Stimulated activated CD8-positive, alpha-beta memory T cell treated with anti-CD3 and anti-CD28 coated beads, Interleukin-4, amount 100 ng/mL, for 24 hours (primary cell): ENCODE data around the gene GSTO2.

Experiments
- DNase-seq: peaks from one replicate; pipeline ENCODE4 v3.0.0-alpha.2; 2020; ENCODE audit warnings: low read depth

The GSTO2 gene

GRCh38 chr10:104308439-104308903 lies 39.5 kb downstream of the GSTO2 start:
- no peak for DNase-seq

DNA sequence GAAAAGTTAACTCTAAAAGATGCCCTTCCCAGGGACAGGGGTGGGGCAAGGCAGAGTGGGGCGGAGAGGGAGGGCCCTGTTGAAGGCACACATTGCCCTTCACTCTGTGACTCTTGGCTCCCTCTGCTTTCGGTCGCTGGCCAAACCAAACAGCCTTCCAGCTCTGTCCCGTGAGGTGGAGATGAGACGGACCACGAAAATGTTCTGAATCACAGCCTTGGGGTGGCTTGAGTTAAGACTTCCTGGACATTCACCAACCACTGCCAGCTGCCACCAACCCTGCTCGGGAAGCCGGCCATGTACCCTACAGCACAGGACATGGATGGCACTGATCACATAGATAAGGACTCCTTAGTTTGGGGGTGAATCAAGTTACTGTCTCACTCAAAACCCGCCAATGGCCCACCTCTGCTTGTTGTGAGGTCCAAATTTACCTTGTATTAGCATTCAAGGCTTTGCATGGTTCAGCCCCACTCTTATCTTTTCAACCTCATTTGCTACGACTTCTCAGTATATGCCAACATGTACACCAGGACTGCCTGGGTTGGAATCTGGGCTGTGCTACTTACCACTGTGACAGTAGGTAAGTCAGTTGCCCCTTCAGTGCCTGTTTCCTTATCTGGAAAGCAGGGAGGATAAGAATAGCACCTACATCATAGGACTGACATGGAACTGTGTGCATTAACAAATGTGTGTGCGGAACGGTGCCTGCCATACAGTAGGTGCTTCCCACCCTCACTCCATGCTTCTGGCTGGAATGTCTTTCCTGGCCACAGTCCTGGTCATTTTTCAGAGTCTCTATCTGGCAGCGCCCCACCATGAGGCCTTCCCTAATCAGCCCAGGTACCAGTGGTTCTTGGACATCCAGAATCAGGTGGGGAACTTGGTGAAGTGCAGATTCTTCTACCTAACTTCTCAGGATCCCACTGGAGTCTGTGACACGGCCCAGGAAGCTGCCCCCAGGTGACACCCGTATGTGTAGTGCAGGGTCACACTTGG lies 41.3 kb downstream of the GSTO2 start:
- DNase-seq: no peak

DNA sequence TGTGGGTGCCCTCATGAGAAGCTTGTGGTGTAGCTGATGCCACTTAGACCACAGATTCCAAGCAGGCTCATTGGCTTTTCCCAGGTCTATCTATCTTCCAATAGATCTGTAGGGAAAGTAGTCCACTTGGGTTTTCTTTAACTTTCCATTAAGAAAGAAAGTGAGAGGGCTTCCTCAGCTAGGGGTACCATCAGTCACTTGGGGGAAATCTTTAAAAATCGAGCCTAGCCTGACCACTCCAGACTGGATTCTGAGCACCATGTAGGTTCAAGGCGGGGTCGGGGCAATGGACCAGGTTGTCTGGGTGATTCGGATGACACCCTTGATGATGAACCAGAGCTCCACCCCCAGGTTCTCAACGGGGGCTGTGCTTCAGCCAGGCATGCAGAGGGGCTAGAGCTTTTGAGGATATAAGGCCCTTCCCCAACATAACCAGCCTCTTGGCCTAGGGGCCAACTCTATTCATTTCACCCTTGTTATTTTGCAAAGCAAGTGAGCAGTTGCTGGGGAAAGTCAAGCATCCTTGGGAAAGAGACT lies 42.3 kb downstream of the GSTO2 start:
- no peak for DNase-seq

- DNase-seq: no peak
Observed at GRCh38 chr10:104314591-104315485, 45.9 kb downstream of the GSTO2 start.

DNA sequence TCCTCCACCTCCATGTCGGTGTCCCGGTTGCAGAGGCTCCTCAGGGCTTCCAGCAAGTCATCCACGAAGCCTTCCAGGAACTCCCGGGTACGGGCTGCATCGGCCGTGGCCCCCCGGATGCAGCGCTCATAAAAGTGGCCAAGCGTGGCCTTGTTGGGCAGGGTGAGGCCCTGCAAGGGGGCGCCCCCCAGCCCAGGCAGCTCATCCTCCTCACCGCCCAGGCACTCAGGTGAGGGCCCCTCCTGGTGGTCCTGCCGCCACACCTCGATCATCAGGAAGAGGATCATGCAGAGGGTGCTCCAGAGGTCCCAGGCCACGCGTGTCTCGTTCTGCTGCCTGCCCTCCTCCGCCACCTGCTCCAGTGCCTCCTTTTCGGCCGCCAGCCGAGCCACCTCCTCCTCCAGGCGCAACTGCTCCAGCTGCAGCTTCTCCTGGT lies 46.5 kb downstream of the GSTO2 start:
- DNase-seq: no peak

GRCh38 chr10:104316321-104317099 lies 47.5 kb downstream of the GSTO2 start:
- no peak for DNase-seq

- no peak for DNase-seq
Observed at GRCh38 chr10:104317269-104317710, 48.3 kb downstream of the GSTO2 start.

GRCh38 chr10:104317726-104318299 lies 48.8 kb downstream of the GSTO2 start:
- no peak for DNase-seq

DNA sequence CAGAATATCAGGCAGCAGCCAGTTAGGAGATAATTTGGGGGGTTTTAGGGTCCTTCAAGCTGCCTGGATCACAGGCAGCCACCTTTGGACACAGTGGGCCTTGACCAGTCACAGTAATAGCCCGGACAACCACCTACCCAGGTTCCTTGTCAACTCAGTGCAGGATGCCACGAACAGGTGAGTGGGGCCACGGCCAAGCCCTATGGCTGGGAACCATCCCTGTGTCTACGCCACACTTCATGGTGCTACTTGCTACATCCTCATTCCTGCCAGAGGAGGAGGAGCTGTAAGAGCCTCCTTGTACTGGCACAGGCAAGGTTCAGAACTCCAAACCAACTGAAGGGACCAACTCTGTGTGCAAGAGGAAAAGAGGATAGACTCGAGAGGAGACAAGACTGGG lies 49.3 kb downstream of the GSTO2 start:
- DNase-seq: no peak

GRCh38 chr10:104318810-104319741 lies 50.1 kb downstream of the GSTO2 start:
- DNase-seq: no peak

DNA sequence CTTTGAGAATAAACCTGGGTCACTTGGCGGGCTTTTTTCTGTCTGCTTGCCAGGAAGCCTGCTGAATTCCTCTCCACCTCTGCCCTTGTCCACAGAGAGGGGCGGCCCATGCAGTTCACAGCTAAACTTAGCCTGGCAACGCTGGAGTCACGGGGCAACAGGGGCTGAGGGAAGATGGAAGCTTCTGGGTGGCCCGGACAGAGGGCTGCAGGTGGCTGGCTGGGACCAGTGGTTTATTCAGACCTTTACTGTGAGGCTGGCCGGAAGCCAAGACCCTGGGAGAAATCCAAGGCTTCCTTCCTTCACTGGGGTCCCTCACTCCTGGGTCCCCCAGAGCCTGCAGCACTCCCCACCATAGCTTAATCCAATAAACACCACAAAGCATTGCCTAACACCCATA lies 52.2 kb downstream of the GSTO2 start:
- no peak for DNase-seq

DNA sequence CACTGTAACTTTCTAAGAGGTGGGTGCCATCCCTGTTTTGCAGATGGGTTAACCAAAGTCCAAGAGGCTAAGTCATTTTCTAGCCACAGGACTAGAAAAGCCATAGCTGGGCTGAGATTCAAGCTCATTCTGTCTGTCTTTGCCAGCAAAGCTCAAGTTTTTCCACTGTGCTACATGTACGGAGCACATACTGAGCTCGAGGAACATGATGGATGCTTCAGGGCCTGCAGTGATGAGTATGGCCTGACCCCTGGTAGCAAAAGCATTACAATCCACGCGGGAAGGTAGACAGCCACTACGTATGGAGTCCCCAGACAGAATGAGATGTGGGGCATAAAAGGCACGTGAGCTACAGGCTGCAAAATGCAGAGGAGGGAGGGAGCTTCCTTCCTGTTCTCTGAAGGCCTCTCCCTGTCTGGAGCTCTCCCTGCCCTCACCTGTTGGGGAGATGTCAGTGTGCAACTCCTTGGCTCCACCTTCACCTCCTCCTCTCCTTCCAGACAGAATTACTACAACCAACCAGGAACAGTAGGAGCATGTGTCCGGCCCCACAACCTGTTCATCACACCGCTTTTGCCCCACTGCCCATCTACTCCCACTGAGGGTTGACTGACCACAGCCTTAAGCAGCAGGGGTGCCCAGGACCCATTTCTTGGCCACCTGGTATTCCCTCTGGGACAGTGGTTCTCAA lies 52.9 kb downstream of the GSTO2 start:
- no peak for DNase-seq

GRCh38 chr10:104322416-104322782 lies 53.4 kb downstream of the GSTO2 start:
- no peak for DNase-seq

DNA sequence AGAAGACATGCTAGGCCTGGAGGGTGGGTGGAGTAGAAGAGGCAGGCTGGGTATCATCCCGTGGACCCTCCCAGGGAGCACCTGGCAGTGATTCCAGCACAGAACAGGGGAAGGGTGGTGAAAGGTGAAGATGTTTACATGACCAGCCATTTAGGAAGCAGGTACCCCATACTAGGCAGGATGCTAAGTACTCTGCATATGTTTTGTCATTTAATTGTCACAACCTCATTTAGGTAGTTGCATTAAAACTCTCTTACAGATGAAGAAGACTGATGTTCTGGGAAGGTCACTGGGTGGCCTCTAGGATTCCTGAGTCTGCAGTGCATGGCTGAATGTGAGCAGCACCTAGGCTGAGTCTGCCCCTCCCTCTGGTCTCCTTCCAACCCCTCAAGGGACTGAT lies 54.1 kb downstream of the GSTO2 start:
- no peak for DNase-seq

GRCh38 chr10:104323760-104324201 lies 54.8 kb downstream of the GSTO2 start:
- no peak for DNase-seq

DNA sequence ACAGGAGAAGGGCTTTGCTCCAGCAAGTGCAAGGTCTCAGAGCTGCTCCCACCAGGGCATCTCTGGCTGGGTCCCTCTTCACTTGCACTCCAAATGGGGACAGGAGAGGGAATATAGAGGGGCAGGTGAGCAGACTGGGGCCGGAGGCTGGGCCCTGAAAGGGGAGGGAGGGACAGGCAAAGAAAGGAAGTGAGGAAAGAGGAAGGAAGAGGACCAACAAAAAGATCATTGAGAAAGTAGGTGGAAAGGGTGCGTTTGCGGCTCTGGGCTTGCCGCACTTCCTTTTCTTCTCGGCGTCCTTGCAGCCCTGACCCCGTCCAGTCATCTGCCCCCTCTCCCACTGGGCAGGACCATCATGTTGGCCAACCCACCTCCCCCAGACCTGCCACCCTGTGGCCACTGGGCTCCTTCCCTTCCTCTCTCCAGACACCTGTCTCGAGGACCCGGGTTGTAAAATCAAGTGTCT lies 55.3 kb downstream of the GSTO2 start:
- DNase-seq: no peak

DNA sequence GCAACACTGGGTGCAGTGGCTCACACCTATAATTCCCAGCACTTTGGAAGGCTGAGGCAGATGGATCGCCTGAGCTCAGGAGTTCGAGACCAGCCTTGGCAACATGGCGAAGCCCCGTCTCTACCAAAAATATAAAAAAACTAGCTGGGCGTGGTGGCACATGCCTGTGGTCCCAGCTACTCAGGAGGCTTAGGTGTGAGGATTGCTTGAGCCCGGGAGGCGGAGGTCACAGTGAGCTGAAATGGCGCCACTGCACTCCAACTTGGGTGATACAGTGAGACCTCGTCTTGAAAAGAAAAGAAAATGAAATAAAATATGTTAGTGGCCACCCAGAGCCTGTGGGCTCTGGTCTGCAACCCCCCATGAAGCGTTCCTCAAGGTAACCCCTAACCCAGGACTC lies 55.9 kb downstream of the GSTO2 start:
- no peak for DNase-seq

GRCh38 chr10:104325436-104326435 lies 56.8 kb downstream of the GSTO2 start:
- no peak for DNase-seq
